CMK (cell line): ENCODE data around the gene MRPS6.
A peak's percentile ranks its signal among the peaks of the same experiment; 100 is the strongest.

Experiments
- DNase-seq: peaks from one replicate; pipeline ENCODE4 v3.0.0-alpha.2; 2010; ENCODE audit warnings: low read depth

MRPS6 gene

GRCh38 chr21:34180826-34181359 lies 107.5 kb downstream of the MRPS6 start:
- no peak for DNase-seq

GRCh38 chr21:34181431-34182039 lies 108.2 kb downstream of the MRPS6 start:
- no peak for DNase-seq

GRCh38 chr21:34182436-34182835 lies 109.1 kb downstream of the MRPS6 start:
- DNase-seq: no peak

- no peak for DNase-seq
Observed at GRCh38 chr21:34183331-34183928, 110.1 kb downstream of the MRPS6 start.

GRCh38 chr21:34184232-34184631 lies 110.9 kb downstream of the MRPS6 start:
- no peak for DNase-seq

GRCh38 chr21:34185026-34185750 lies 111.8 kb downstream of the MRPS6 start:
- DNase-seq: no peak

- DNase-seq: no peak
Observed at GRCh38 chr21:34186109-34186719, 112.8 kb downstream of the MRPS6 start.

- no peak for DNase-seq
Observed at GRCh38 chr21:34187935-34188334, 114.6 kb downstream of the MRPS6 start.

- peak; percentile 58 for DNase-seq
Observed at GRCh38 chr21:34189506-34189905, 116.1 kb downstream of the MRPS6 start.

GRCh38 chr21:34190576-34191321 lies 117.4 kb downstream of the MRPS6 start:
- no peak for DNase-seq

GRCh38 chr21:34191876-34192275 lies 118.5 kb downstream of the MRPS6 start:
- no peak for DNase-seq
